HL-60/S4 (cell line): ENCODE data around the gene ECM2.
"Not testable (repeated sequence)": the region's sequence is repeated elsewhere in the genome, so short reads cannot be mapped to it uniquely, and the experiment has no call there.

Source experiments
- in situ Hi-C: fragments of 300-500 bp; cut with MboI; formaldehyde crosslinking; loops from 2 replicates; pipeline ENCODE4 v1.14.3; 2022; ENCODE audit warnings: low sequenced_read_pairs

ECM2 gene

DNA sequence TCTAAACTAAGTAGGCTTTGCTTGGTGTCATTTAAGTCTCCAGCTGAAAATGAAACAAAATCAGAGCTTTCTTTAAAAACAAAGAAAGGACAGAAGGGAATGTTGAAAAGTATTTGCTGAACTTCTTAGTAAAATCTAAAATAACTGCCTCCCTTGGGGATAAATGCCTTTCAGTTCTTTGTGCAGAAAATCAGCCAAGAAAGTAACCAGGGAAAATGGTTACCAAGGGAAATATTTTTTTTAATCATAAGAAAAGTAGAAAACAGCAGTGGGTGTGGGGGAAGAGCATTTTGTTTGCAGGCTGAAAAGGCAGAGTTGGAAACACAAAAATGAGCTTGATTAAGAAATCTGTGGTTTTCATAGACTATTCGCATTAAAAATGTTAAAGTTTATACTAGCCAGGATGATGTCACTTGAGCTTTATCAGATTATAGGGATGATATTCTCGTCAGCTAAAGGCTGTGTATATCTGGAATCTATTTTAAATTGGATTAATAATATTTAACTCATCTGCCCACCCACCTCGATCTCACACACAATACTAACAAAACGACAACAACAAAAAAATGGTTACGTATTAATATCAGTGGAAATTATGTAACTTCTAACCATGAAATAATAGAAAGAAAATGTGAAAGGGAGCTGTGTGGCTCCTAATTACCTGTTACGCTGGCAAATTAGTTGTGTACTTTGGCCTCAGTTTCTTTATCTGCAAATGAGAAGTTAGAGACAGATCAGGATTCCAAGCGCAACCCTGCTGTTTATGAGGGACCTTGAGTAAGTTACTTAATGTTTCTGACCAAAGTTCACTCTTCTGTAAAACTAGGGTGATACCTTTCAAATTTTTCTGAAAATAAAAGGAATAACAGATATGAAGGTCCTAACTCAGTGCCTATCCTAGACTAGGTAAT is at the start of gene ECM2:
TSS of gene ECM2 (minus strand) at position 51 of the 911 bp plus-strand sequence. CDS start 13,124 bp downstream, outside the sequence.
- in situ Hi-C loops, result no loop called here

DNA sequence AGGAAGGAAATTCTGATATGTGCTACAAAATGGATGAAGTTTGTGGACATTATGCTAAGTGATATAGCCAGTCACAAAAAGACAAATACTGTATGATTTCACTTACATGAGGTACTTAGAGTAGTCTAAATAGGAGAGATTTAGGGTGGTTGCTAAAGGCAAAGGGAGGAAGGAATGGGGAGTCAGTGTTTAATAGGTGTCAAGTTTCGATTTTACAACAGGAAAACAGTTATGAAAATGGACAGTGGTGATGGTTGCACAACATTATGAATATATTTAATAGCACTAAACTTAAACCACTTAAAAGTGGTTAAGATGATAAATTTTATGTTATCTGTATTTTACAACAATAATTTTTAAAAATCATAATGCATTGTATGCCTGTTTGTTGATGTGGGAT is 40.4 kb upstream of the ECM2 start:
- in situ Hi-C loops, result no loop called here

GRCh38 chr9:92573612-92574011 is 37.8 kb upstream of the ECM2 start:
- in situ Hi-C loops, result not testable (repeated sequence)

DNA sequence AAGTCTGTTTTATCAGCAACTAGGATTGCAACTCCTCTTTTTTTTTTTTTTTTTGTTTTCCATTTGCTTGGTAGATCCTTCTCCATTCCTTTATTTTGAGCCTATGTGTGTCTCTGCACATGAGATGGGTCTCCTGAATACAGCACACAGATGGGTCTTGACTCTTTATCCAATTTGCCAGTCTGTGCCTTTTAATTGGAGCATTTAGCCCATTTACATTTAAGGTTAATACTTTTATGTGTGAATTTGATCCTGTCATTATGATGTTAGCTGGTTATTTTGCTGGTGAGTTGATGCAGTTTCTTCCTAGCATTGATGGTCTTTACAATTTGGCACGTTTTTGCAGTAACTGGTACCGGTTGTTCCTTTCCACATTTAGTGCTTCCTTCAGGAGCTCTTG is 36.1 kb upstream of the ECM2 start:
- in situ Hi-C loops, result not testable (repeated sequence)

DNA sequence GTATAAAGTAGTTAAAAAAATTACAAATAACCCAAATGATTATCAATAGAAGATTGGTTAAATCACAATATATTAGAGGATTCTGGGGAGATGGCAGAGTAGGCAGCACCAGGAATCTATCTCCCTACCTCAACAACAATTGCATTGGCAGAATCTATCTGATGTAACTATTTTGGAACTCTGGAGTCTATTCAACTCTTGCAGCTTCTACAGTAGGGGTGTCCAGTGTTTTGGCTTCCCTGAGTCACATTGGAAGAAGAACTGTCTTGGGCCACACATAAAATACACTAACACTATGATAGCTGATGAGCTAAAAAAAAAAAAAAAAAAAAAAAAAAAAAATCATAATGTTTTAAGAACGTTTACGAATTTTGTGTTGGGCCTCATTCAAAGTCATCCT is 29.2 kb upstream of the ECM2 start:
- in situ Hi-C loops, result no loop called here

GRCh38 chr9:92564504-92564903 is 28.7 kb upstream of the ECM2 start:
- in situ Hi-C loops, result no loop called here

DNA sequence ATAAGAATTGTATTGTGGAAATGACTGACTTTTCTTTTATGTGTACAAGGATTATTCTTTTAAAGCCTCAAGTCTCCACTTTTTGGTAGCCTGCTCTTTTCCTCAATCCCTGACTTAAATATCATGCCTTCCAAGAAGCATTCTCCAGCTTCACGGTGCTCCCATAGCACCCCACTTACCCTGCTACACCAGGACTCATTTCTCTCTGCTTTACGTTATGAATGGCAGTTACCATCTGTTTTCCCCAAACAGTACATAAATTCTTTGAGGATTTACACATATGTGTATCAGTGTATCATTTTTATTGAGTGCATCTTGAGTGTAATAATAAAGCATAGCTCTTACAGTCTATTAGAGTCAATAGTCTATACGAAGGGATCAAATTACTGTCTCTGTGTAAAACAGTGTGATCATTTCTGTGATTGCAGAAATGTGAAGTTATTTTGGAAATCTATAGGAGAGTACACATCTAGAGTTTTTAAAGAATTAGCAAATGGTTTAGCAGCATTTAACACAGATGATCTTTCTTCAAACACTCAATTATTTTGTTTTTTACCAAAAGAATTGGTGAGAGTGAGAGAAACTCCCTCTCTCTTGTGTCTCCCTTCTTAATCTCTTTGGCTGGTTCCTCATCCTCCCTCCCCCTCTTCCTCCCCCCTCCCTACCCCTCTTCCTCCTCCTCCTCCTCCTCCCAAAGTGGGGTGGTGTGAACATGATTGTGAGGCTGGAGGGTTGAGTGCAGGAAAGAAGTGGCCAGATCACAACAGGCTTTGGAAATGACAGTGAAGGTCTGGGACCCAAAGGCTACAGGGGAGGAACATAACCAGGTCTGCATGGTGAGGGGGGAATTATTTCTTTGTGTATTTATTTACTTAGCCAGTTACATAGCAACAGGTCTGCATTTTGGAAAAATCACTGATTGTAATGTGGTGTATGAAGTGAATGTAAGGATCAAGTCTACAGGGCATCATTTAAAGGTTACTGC is 27.6 kb upstream of the ECM2 start:
- in situ Hi-C loops, result no loop called here

DNA sequence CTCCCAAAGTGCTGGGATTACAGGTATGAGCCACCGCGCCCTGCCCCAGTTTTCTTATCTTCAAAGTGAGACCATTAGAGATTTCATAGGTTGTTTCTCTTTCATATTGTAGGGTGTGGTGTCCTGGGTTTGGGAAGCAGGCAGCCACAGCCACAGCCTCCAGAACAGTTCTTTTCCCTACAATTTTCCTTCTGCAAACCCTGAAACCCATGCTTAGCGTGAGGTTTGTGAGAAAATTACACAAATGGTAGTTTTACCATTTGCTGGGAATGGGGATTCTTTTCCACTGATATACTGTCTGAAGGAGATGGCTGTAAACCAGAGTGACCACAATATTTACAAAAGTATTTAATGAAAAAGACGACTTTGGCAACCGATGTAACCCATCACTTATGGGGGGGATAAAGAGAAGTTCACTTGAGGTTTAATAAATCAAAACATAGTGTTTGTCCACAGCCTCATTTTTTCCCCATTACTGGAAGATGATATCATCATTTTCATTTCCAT is 26.7 kb upstream of the ECM2 start:
- in situ Hi-C loops, result no loop called here

DNA sequence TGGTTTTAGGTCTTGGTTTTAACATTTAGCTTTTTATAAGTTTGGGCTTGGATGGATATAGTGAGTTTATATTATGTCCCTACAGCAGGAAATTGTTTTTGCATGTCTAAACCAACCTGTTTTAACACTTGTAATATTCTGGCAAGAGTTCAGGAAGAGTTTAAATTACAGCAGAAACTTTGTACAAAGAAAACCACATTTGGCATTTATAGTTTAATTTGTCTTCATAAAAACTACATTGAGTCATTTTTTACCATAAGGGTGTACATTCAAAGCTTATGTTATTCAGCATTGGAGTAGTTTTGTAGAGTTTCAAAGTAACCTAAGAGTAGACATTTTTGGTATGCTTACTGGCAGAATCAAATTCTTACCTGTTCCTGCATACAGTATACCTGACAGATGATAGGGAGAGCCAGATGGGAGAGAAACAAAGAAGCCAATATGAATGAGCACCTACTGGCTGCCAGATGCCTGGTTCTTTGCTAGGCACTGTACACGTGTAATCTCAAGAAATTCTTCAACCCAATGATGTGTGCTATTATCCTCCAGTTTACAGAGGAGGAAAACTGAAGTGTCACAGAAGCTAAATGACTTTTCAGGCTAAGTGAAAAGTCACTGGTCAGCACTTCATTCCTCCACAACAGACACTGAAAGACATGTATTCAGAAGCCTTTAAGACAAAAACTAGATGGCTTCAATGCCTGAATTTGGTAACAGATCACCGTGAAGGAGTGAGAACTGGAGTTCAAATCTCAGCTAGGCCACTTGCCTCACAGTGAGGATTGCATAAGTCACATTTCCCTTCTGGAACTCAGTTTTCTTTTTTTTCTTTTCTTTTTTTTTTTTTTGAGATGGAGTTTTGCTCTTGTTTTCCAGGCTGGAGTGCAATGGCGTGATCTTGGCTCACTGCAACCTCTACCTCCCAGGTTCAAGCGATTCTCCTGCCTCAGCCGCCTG is 25.9 kb upstream of the ECM2 start:
- in situ Hi-C loops, result no loop called here

DNA sequence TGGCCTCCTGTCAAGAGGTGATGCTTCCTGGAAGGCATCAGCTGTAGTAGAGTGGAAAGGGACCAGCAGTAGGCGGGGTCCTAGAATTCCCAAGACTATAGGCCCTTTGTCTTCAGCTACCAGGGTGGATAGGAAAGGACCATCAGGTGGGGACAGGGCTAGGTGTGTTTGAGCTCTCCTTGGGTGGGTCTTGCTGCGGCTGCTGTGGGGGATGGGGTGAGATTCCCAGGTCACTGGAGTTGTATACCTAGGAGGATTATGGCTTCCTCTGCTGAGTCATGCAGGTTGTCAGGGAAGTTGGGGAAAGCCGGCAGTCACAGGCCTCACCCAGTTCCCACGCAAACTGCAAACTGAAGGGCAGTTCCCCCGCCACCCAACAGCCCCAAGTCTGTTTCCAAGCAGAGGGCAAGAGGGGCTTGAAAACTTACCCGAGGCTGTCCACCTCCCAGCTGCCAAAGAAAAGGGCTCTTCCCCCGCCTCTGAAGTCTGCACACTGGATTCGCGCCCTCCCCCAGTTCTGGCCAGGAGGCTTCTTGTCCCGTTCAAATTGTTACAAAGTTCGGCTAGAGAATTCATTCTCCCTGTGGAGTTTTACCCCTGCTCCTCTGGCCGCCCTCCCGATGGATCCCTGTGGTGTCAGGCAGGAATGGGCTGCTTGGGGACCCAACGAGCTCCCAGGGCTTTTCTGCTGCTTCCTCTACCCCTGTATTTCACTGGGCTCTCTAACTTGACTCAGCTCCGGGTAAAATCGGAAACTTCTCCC is 23.0 kb upstream of the ECM2 start:
- in situ Hi-C loops, result no loop called here

GRCh38 chr9:92550765-92551164 is 15.0 kb upstream of the ECM2 start:
- in situ Hi-C loops, result no loop called here

DNA sequence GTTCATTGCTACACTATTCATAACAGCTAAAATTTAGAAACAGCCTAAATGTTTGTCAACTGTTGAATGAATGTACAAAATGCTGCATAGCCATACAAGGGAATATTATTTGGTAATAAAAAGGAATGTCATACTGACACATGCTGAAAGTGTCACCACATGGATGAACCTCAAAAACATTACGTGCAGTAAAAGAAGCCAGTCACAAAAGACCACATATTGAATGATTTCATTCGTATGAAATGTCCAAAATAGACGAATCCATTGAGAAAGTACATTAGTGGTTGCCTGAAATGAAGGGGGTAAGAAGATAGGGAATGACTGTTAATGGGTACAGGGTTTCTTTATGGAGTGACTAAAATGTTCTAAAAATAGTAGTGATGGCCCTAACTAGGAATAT is 11.6 kb upstream of the ECM2 start:
- in situ Hi-C loops, result no loop called here

DNA sequence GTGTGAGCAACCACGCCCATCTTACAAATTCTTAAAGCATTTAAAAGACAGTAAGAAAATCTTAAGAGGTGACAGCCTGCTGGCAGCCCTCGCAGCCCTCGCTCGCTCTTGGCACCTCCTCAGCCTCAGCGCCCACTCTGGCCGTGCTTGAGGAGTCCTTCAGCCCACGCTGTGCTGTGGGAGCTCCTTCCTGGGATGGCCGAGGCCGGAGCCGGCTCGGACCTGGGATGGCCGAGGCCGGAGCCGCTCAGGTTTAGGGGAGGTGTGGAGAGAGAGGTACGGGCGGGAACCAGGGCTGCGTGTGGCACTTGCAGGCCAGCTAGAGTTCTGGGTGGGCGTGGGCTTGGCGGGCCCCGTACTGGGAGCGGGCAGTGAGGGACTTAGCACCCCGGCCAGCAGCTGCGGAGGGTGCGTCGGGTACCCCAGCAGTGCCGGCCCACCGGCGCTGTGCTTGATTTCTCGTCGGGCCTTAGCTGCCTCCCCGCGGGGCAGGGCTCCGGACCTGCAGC is 9.3 kb upstream of the ECM2 start:
- in situ Hi-C loops, result no loop called here

GRCh38 chr9:92543972-92544371 is 8.2 kb upstream of the ECM2 start:
- in situ Hi-C loops, result no loop called here

DNA sequence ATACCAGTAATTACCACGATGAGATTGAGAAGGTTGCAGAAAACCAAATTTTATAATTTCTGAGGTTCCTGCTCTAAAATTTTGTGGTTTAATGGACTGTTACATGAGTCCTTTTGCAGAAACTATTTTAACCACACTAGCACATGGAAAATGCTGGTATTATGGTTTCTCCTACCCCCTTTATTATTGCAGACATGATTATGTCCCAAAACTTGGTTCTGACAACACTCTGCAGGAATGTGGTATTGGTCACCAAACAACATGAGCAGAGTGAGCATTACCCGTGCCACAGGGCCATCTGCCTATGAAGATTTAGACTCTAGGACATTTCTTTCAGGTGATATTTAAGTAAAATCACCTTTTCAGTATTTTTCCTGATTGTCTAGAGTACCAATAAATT is 2.8 kb upstream of the ECM2 start:
- in situ Hi-C loops, result no loop called here

GRCh38 chr9:92534674-92535073 is 1.1 kb downstream of the ECM2 start:
- in situ Hi-C loops, result no loop called here

DNA sequence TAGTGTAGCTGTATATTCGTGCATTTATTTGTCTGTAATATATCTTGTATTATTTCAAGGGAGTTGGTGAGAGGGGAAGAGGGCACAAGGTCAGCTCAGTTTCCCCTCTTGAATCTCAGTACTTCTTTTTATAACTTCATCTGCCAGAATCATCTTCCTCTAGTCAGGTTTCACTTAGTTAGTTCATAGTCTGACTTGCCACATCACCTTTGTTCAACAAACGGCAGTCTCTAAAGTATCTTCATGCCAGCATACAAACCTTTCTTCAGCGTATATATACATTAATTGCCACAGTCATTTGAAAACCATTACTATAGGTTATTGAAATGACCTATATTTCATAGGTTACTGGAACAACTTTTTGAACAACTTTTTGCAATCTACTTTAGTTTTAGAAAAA is 1.6 kb downstream of the ECM2 start:
- in situ Hi-C loops, result no loop called here

- in situ Hi-C loops, result no loop called here
Measured at GRCh38 chr9:92530893-92531292, 4.9 kb downstream of the ECM2 start.

DNA sequence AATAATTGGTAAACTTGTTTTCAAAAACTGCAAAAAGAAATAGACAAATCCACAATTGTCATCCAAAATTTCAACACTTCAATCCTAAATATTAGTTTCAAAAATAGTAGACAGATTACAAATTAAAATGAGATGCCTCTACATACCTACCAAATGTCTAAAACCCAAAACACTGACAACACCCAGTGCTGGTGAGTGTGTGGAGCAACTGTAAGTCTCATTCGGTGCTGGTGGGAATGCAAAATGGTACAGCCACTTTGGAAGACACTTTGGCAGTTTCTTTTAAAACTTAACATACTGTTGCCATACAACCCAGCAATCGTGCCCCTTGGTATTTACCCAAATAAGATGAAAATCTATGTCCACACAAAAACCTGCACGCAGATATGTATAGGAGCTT is 6.7 kb downstream of the ECM2 start:
- in situ Hi-C loops, result no loop called here

- in situ Hi-C loops, result no loop called here
Measured at GRCh38 chr9:92528522-92528849, 7.3 kb downstream of the ECM2 start.
